ENCODE results near the gene CTIF. TPM values are rescaled to one million over a fixed set of nuclear protein-coding genes. Genes with fewer than 3 reads are reported as not detected.

Gene CTIF
- total RNA-seq, 2 experiments from 2014 or later: 3.2 to 3.5 TPM

- ChIA-PET CTCF (no interaction called here), POLR2A (interaction anchor here (1.1 to 2.1 kb wide), 2 partner anchors 8 to 19 kb away, joined by 3 to 8 read pairs; no protein-coding TSS in a partner anchor)
- Mint-ChIP-seq H3K36me3 (ENCODE audit: low read depth) (no peaks in the 10 kb centered on the region), H3K27me3 (no peaks in the 10 kb centered on the region), H3K9me3 (no peaks in the 10 kb centered on the region), H3K27ac (peak overlapping the region; percentile 91), H3K4me3 (no peak overlapping the region), H3K4me1 (ENCODE audit: low read depth) (peaks cover 49% of the 10 kb centered on the region)
- intact Hi-C loops (cut with micrococcal nuclease): no loop called here
- DNase-seq (no peak), ATAC-seq (peak; percentile 8)
- TF ChIP-seq CTCF (IDR thresholded peaks at IDR 0.05): no peak
Observed at GRCh38 chr18:48815581-48816324, 276.9 kb downstream of the CTIF start.

GRCh38 chr18:48816554-48816953 lies 277.7 kb downstream of the CTIF start:
- Mint-ChIP-seq H3K27me3 (no peaks in the 10 kb centered on the region), H3K9me3 (no peaks in the 10 kb centered on the region), H3K36me3 (ENCODE audit: low read depth) (no peaks in the 10 kb centered on the region), H3K4me1 (ENCODE audit: low read depth) (peaks cover 54% of the 10 kb centered on the region), H3K27ac (peak overlapping the region; percentile 35), H3K4me3 (no peak overlapping the region)
- ChIA-PET POLR2A (interaction anchor here (1.1 kb wide), 1 partner anchor 9 kb away, joined by 3 read pairs; no protein-coding TSS in a partner anchor), CTCF (no interaction called here)
- TF ChIP-seq CTCF (IDR thresholded peaks at IDR 0.05): no peak
- DNase-seq: no peak
- intact Hi-C loops (cut with micrococcal nuclease): no loop called here
- ATAC-seq: no peak

GRCh38 chr18:48817021-48817461 lies 278.2 kb downstream of the CTIF start:
- no peak overlapping the region for H3K4me3 Mint-ChIP-seq
- no peak for ATAC-seq
- TF ChIP-seq CTCF (IDR thresholded peaks at IDR 0.05): no peak
- intact Hi-C loops (cut with micrococcal nuclease): no loop called here
- no peaks in the 10 kb centered on the region for H3K9me3 Mint-ChIP-seq
- no peak overlapping the region for H3K27ac Mint-ChIP-seq
- no peak for DNase-seq
- ChIA-PET CTCF (no interaction called here), POLR2A (interaction anchor here (0.8 to 1.1 kb wide), 2 partner anchors 9 to 20 kb away, joined by 3 read pairs; no protein-coding TSS in a partner anchor)
- H3K4me1 Mint-ChIP-seq (ENCODE audit: low read depth): peaks cover 57% of the 10 kb centered on the region
- no peaks in the 10 kb centered on the region for H3K36me3 Mint-ChIP-seq (ENCODE audit: low read depth)
- no peaks in the 10 kb centered on the region for H3K27me3 Mint-ChIP-seq

- ATAC-seq (no peak), DNase-seq (no peak)
- no peaks in the 10 kb centered on the region for H3K9me3 Mint-ChIP-seq
- intact Hi-C loops (cut with micrococcal nuclease): no loop called here
- H3K36me3 Mint-ChIP-seq (ENCODE audit: low read depth): no peaks in the 10 kb centered on the region
- no peak overlapping the region for H3K4me3 Mint-ChIP-seq
- H3K27me3 Mint-ChIP-seq: no peaks in the 10 kb centered on the region
- H3K4me1 Mint-ChIP-seq (ENCODE audit: low read depth): peaks cover 47% of the 10 kb centered on the region
- TF ChIP-seq CTCF (IDR thresholded peaks at IDR 0.05): no peak
- H3K27ac Mint-ChIP-seq: no peak overlapping the region
- ChIA-PET CTCF (no interaction called here), POLR2A (no interaction called here)
Observed at GRCh38 chr18:48818329-48819254, 279.8 kb downstream of the CTIF start.
